Endodermal cell (in vitro differentiated cells): ENCODE results near the gene PDE4C. TPM values are rescaled to one million over a fixed set of nuclear protein-coding genes. Genes with fewer than 3 reads are reported as not detected.

Experiments used
- DNase-seq: peaks from one replicate; pipeline ENCODE4 v3.0.0-alpha.2; 2017
- H3K27ac ChIP-seq: 2 replicates; pipeline ENCODE4 v1.5.1; 2013; ENCODE audit warnings: mild to moderate bottlenecking, low read depth, low read length, moderate library complexity
- H3K27me3 ChIP-seq: 2 replicates; pipeline ENCODE4 v1.6.1; 2013; ENCODE audit warnings: mild to moderate bottlenecking, low read length, moderate library complexity; ENCODE audit not compliant: insufficient read depth, control insufficient read depth, poor library complexity, severe bottlenecking
- H3K36me3 ChIP-seq: 2 replicates; pipeline ENCODE4 v1.7.0; 2013; ENCODE audit warnings: mild to moderate bottlenecking, low read length, moderate library complexity; ENCODE audit not compliant: control insufficient read depth, insufficient read depth
- H3K4me1 ChIP-seq: one replicate; pipeline ENCODE4 v1.7.0; 2013; ENCODE audit warnings: low read length; ENCODE audit not compliant: control insufficient read depth, insufficient read depth
- H3K4me3 ChIP-seq: 2 replicates; pipeline ENCODE4 v1.5.1; 2013; ENCODE audit warnings: mild to moderate bottlenecking, low read length, moderate library complexity
- H3K9ac ChIP-seq: 2 replicates; pipeline ENCODE4 v1.6.1; 2013; ENCODE audit warnings: mild to moderate bottlenecking, low read length, moderate library complexity; ENCODE audit not compliant: poor library complexity, severe bottlenecking; ENCODE audit errors: extremely low read depth
- H3K9me3 ChIP-seq: 2 replicates; pipeline ENCODE4 v1.6.1; 2013; ENCODE audit warnings: mild to moderate bottlenecking, low read length, moderate library complexity; ENCODE audit not compliant: control insufficient read depth
- H3K27ac Mint-ChIP-seq: 2 replicates; pipeline ENCODE4 v1.8.0; 2020; ENCODE audit warnings: mixed read lengths
- H3K27me3 Mint-ChIP-seq: 2 replicates; pipeline ENCODE4 v1.8.0; 2021; ENCODE audit warnings: mild to moderate bottlenecking, mixed read lengths; ENCODE audit not compliant: insufficient read depth
- H3K36me3 Mint-ChIP-seq: 2 replicates; pipeline ENCODE4 v1.8.0; 2020; ENCODE audit warnings: low read depth, mixed read lengths
- H3K4me1 Mint-ChIP-seq: 2 replicates; pipeline ENCODE4 v1.8.0; 2020; ENCODE audit warnings: mixed read lengths
- H3K4me3 Mint-ChIP-seq: 2 replicates; pipeline ENCODE4 v1.8.0; 2020; ENCODE audit warnings: mild to moderate bottlenecking, moderate library complexity, mixed read lengths
- H3K9me3 Mint-ChIP-seq: 2 replicates; pipeline ENCODE4 v1.8.0; 2020; ENCODE audit warnings: mild to moderate bottlenecking, mixed read lengths
- WGBS, 2 experiments: methylation state at CpG; one replicate each; pipeline versions ENCODE4 v1.1.5 to v1.1.7; 2013; ENCODE audit warnings: missing lambda C conversion rate in 2 of 2, mixed read lengths in 1 of 2; ENCODE audit not compliant: insufficient coverage in 1 of 2, insufficient read length in 1 of 2; 5-methylcytosine and 5-hydroxymethylcytosine counted together
- total RNA-seq, 2 donors: library from RNA; stranded (reverse); fragmentation: NEBNext Ultra II Directional in 1 of 2; extraction: Animal tissue kit (Norgen Biotek cat#: 25700) in 1 of 2; gene quantifications; 2 replicates in 1 of 2; 3 replicates in 1 of 2; pipeline ENCODE4 v1.2.1, GENCODE V29; 2021
- TF ChIP-seq, protein P1 (sequence below): fragments of 200-600 bp; sonication (generic); conservative IDR thresholded peaks from 2 replicates; pipeline ENCODE4 v1.5.0; 2021; ENCODE audit warnings: antibody characterized with exemption, mild to moderate bottlenecking

The PDE4C gene
- total RNA-seq, 2 donors from 2014 or later = 1.1 to 2.4 TPM

DNA sequence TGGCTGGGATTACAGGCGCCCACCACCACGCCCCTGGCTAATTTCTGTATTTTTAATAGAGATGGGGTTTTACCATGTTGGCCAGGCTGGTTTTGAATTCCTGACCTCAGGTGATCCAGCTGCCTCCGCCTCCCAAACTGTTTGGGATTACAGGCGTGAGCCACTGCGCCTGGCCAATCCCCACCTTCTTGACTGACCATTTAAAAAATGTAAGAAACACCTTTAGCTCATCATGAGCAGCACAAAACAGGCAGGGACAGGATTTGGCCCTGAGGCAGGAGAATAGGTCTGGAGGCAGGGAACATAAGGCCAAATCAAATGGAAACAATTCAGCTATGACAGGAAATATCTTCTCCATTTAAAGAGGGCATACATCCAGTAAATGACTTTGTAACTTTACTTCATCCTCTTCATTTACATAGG lies 34.6 kb downstream of the PDE4C start:
- WGBS, 2 experiments = 88 to 96% methylated on average over 3 to 5 of the region's 5 CpGs
- Histone ChIP-seq H3K27ac (no peak overlapping the region), H3K4me3 (no peak overlapping the region), H3K27me3 (no peaks in the 10 kb centered on the region), H3K36me3 (peaks cover 8% of the 10 kb centered on the region), H3K4me1 (no peaks in the 10 kb centered on the region), H3K9me3 (no peaks in the 10 kb centered on the region), H3K9ac (no peak overlapping the region)
- TF ChIP-seq, protein P1, sequence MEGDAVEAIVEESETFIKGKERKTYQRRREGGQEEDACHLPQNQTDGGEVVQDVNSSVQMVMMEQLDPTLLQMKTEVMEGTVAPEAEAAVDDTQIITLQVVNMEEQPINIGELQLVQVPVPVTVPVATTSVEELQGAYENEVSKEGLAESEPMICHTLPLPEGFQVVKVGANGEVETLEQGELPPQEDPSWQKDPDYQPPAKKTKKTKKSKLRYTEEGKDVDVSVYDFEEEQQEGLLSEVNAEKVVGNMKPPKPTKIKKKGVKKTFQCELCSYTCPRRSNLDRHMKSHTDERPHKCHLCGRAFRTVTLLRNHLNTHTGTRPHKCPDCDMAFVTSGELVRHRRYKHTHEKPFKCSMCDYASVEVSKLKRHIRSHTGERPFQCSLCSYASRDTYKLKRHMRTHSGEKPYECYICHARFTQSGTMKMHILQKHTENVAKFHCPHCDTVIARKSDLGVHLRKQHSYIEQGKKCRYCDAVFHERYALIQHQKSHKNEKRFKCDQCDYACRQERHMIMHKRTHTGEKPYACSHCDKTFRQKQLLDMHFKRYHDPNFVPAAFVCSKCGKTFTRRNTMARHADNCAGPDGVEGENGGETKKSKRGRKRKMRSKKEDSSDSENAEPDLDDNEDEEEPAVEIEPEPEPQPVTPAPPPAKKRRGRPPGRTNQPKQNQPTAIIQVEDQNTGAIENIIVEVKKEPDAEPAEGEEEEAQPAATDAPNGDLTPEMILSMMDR = no peak
- peaks cover 8% of the 10 kb centered on the region for H3K36me3 Mint-ChIP-seq
- no peaks in the 10 kb centered on the region for H3K27me3 Mint-ChIP-seq
- H3K4me1 Mint-ChIP-seq = peaks cover 10% of the 10 kb centered on the region
- DNase-seq = no peak
- peak overlapping the region; percentile 92 for H3K27ac Mint-ChIP-seq
- H3K4me3 Mint-ChIP-seq = peak overlapping the region; percentile 82
- H3K9me3 Mint-ChIP-seq = no peaks in the 10 kb centered on the region

DNA sequence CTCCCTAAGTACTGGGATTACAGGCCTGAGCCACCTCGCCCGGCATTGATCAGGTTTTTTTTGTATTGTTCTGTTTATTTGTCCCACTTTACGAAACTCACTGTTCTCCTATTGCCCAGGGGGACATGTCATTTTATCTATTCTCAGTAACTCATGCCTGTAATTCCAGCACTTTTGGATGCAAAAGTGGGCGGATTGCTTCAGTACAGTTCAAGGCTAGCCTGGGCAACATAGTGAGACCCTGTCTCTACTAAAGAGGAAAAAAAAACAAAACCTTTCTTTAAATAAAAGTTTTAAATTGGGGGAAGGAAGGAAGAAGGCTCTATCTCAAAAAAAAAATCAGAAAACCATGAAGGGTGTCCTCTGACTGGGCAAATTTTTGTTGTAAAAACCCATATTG lies 36.0 kb downstream of the PDE4C start:
- TF ChIP-seq, protein P1 = no peak
- Histone ChIP-seq H3K27me3 (no peaks in the 10 kb centered on the region), H3K36me3 (no peaks in the 10 kb centered on the region), H3K9me3 (no peaks in the 10 kb centered on the region), H3K9ac (no peak overlapping the region), H3K4me3 (no peak overlapping the region), H3K27ac (no peak overlapping the region), H3K4me1 (no peaks in the 10 kb centered on the region)
- Mint-ChIP-seq H3K27me3 (no peaks in the 10 kb centered on the region), H3K27ac (no peak overlapping the region), H3K4me1 (peaks cover 14% of the 10 kb centered on the region), H3K36me3 (no peaks in the 10 kb centered on the region), H3K9me3 (no peaks in the 10 kb centered on the region), H3K4me3 (no peak overlapping the region)
- WGBS, 2 experiments = 92 to 100% methylated on average over 1 to 4 of the region's 4 CpGs
- no peak for DNase-seq

DNA sequence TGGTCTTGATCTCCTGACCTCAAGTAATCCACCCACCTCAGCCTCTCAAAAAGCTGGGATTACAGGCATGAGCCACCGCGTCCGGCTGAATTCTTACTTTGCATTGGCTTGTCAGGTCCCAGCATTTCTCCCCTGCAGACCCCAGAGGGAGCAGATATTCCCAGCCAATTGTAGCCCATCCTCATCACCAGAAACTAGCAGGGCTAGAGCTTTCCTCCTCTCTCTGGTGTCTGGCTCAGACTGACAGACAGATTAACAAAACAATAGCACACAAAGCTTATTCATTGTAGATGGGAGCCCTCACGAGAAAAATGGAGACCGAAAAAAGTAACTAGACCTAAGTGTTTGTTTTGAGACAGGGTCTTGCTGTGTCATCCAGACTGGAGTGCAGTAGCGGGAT lies 40.7 kb downstream of the PDE4C start:
- Mint-ChIP-seq H3K4me1 (peaks cover 4% of the 10 kb centered on the region), H3K36me3 (no peaks in the 10 kb centered on the region), H3K4me3 (no peak overlapping the region), H3K27me3 (no peaks in the 10 kb centered on the region), H3K9me3 (no peaks in the 10 kb centered on the region), H3K27ac (peak overlapping the region; percentile 57)
- Histone ChIP-seq H3K4me3 (no peak overlapping the region), H3K9me3 (no peaks in the 10 kb centered on the region), H3K27ac (peak overlapping the region; percentile 30), H3K36me3 (no peaks in the 10 kb centered on the region), H3K27me3 (no peaks in the 10 kb centered on the region), H3K9ac (no peak overlapping the region), H3K4me1 (no peaks in the 10 kb centered on the region)
- 40 to 61% methylated on average over 1 to 6 of the region's 6 CpGs for WGBS, 2 experiments
- TF ChIP-seq, protein P1 = no peak
- DNase-seq = peak; percentile 66
